AG08396 (cell line): ENCODE results near the gene NPAS3.

ENCODE experiments used
- DNase-seq: peaks from one replicate; pipeline ENCODE4 v3.0.0; 2012; ENCODE audit warnings: low spot score, mixed read lengths

NPAS3 gene

GRCh38 chr14:33682760-33683159 is 744.1 kb downstream of the NPAS3 start:
- DNase-seq: no peak

GRCh38 chr14:33685026-33685425 is 746.3 kb downstream of the NPAS3 start:
- no peak for DNase-seq

GRCh38 chr14:33685698-33686097 is 747.0 kb downstream of the NPAS3 start:
- no peak for DNase-seq

- no peak for DNase-seq
These were observed 747.5 kb downstream of the NPAS3 start for GRCh38 chr14:33686218-33686617.

- no peak for DNase-seq
These were observed 748.2 kb downstream of the NPAS3 start for GRCh38 chr14:33686856-33687255.

GRCh38 chr14:33689680-33690079 is 751.0 kb downstream of the NPAS3 start:
- no peak for DNase-seq

GRCh38 chr14:33691907-33692306 is 753.2 kb downstream of the NPAS3 start:
- no peak for DNase-seq

- DNase-seq: no peak
These were observed 754.1 kb downstream of the NPAS3 start for GRCh38 chr14:33692762-33693161.

- no peak for DNase-seq
These were observed 754.6 kb downstream of the NPAS3 start for GRCh38 chr14:33693237-33693636.

- no peak for DNase-seq
These were observed 757.5 kb downstream of the NPAS3 start for GRCh38 chr14:33696165-33696564.

GRCh38 chr14:33699300-33699983 is 760.8 kb downstream of the NPAS3 start:
- no peak for DNase-seq

- DNase-seq: no peak
These were observed 761.4 kb downstream of the NPAS3 start for GRCh38 chr14:33700052-33700451.

GRCh38 chr14:33702293-33702692 is 763.6 kb downstream of the NPAS3 start:
- no peak for DNase-seq

GRCh38 chr14:33704481-33704880 is 765.8 kb downstream of the NPAS3 start:
- no peak for DNase-seq

GRCh38 chr14:33705490-33705889 is 766.8 kb downstream of the NPAS3 start:
- DNase-seq: no peak

- DNase-seq: no peak
These were observed 769.0 kb downstream of the NPAS3 start for GRCh38 chr14:33707716-33708115.

- DNase-seq: no peak
These were observed 770.6 kb downstream of the NPAS3 start for GRCh38 chr14:33709283-33709682.

- DNase-seq: no peak
These were observed 771.0 kb downstream of the NPAS3 start for GRCh38 chr14:33709711-33710110.

- no peak for DNase-seq
These were observed 771.6 kb downstream of the NPAS3 start for GRCh38 chr14:33710273-33710672.

- DNase-seq: no peak
These were observed 772.5 kb downstream of the NPAS3 start for GRCh38 chr14:33711194-33711593.

GRCh38 chr14:33711811-33712216 is 773.1 kb downstream of the NPAS3 start:
- no peak for DNase-seq

- DNase-seq: no peak
These were observed 776.0 kb downstream of the NPAS3 start for GRCh38 chr14:33714527-33715226.

- no peak for DNase-seq
These were observed 776.5 kb downstream of the NPAS3 start for GRCh38 chr14:33715227-33715528.

GRCh38 chr14:33716921-33717320 is 778.2 kb downstream of the NPAS3 start:
- no peak for DNase-seq
